Mucosa of rectum (tissue), 2 donors: Measurements from ENCODE around the gene CCS.
"Not testable (repeated sequence)": the region's sequence is repeated elsewhere in the genome, so short reads cannot be mapped to it uniquely, and the experiment has no call there.

Source experiments
- H3K27ac ChIP-seq, 2 donors: one replicate each; pipeline ENCODE4 v1.7.0; 2013; ENCODE audit warnings: inconsistent platforms in 2 of 2, low read depth in 2 of 2, low read length in 2 of 2
- H3K27me3 ChIP-seq, 2 donors: one replicate each; pipeline ENCODE4 v1.7.0; 2013; ENCODE audit warnings: low read length in 2 of 2; ENCODE audit not compliant: control insufficient read depth in 2 of 2, insufficient read depth in 2 of 2
- H3K36me3 ChIP-seq, 2 donors: one replicate each; pipeline ENCODE4 v1.7.0; 2013; ENCODE audit warnings: low read length in 2 of 2; ENCODE audit not compliant: control insufficient read depth in 2 of 2, insufficient read depth in 2 of 2
- H3K4me1 ChIP-seq, 2 donors: one replicate each; pipeline ENCODE4 v1.7.0; 2013; ENCODE audit warnings: low read length in 2 of 2, mild to moderate bottlenecking in 1 of 2; ENCODE audit not compliant: control insufficient read depth in 2 of 2, insufficient read depth in 2 of 2
- H3K4me3 ChIP-seq, 2 donors: one replicate each; pipeline ENCODE4 v1.7.0; 2013; ENCODE audit warnings: low read length in 2 of 2
- H3K9ac ChIP-seq, 2 donors: one replicate each; pipeline ENCODE4 v1.7.0; 2013; ENCODE audit warnings: low read length in 2 of 2, low read depth in 1 of 2, mild to moderate bottlenecking in 1 of 2
- H3K9me3 ChIP-seq, 2 donors: one replicate each; pipeline ENCODE4 v1.7.0; 2013; ENCODE audit warnings: low read length in 2 of 2; ENCODE audit not compliant: control insufficient read depth in 2 of 2
- donor health status: healthy.
- donor health status: Normal muscosa, but diverticular disease.

The CCS gene

DNA sequence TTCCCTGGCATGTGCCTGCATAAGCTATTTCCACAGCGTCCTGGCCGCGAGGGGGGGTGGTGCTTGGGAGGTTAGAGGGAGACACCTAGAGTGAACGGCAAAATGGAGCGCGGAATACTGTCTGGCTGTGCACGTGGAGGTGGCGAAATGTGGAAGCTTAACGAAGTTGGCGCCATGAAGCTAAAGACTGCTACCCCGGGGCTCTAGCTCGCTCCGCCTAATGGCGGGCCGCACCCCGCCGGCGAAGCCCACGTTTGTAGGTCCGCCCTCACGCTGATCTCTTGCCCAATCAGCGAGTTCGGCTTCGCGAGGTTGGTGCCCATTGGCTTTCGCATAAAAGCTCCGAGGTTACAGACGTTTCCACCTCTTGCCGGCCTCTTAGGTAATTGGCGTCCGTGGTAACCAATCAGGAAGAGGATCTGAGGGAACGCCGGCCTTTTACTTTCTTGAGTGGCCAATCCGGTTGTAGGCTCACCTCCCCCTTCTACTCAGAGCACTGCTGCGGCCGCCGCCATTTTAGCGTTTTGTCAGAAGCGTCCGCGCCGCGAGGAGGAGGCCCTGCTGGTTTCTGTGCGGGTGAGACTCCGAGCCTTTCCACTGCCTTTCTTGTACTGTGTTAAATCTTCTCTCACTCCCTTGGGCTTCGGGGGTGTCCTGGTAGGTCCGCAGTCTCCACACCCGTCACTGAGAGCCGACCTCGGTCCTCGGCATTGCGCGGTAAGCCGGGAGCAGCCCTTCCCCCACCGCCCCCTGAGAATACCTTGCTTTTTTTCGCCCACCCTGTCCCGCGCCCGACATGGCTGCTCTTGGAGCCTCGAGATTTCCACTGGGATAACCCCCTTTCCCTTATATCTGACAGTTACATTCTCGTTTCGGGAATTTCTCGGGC is 45.4 kb downstream of the CCS start, which contains the start of gene RBM4:
Gene RBM4 (plus strand): TSS at position 527 of the 889 bp plus-strand sequence. CDS start 1,009 bp downstream, outside the sequence.
- Histone ChIP-seq H3K27me3 (no peaks in the 10 kb centered on the region), H3K9ac (peak within 1 kb of the TSS; percentile 94 to 95), H3K4me3 (peak within 1 kb of the TSS; percentile 85 to 99), H3K9me3 (no peaks in the 10 kb centered on the region), H3K27ac (peak within 1 kb of the TSS; percentile 90 to 95), H3K4me1 (peaks cover 34 to 46% of the 10 kb centered on the region in 2 donors), H3K36me3 (peaks cover 24 to 27% of the 10 kb centered on the region in 2 donors)

DNA sequence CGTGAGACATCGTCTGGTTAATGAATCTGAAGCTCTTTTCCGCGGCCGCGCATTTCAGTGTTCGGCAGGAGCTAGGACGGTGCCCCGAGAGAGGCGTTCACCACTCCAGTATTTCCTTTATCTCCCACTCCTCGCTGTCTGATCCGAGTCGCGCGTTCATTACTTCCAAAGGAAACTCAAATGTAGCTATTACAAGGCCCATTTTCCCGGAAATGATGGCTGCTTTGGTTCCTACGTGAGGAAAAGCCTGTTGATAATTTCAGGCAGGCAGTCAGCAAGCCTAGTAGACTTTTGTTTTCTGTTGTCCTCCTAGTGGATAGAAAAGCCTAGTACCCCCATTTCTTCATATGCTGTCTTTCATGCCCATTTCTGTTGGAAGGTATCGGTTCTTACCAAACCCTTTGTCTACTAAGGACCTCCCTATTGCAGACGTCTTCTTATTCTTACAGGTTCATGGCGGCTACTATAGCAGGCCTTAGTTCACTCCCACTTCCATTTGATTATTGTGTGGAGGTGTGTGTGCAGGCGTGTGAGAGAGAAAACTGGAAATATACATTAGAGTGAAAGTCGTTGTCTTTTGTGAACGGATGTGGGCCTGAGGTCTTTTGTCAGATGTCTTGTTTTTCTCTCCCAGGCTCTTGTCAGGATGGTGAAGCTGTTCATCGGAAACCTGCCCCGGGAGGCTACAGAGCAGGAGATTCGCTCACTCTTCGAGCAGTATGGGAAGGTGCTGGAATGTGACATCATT is 46.3 kb downstream of the CCS start:
- Histone ChIP-seq H3K4me3 (peak overlapping the region; percentile 85 to 99), H3K36me3 (peaks cover 32 to 35% of the 10 kb centered on the region in 2 donors), H3K4me1 (peaks cover 40 to 52% of the 10 kb centered on the region in 2 donors), H3K9me3 (no peaks in the 10 kb centered on the region), H3K9ac (peak overlapping the region; percentile 94 to 95), H3K27me3 (no peaks in the 10 kb centered on the region), H3K27ac (peak overlapping the region; percentile 90 to 95)

- not testable (repeated sequence) for H3K27ac ChIP-seq, H3K9me3 ChIP-seq, H3K9ac ChIP-seq, H3K27me3 ChIP-seq
- peaks cover 42 to 52% of the 10 kb centered on the region in 2 donors for H3K4me1 ChIP-seq
- peaks cover 38 to 40% of the 10 kb centered on the region in 2 donors for H3K36me3 ChIP-seq
- peak overlapping the region in 1 of 2 donors; percentile 85 for H3K4me3 ChIP-seq
These were observed 46.9 kb downstream of the CCS start for GRCh38 chr11:66639814-66640340.

GRCh38 chr11:66641834-66642233 is 48.8 kb downstream of the CCS start:
- Histone ChIP-seq H3K9ac (no peak overlapping the region), H3K36me3 (peaks cover 58 to 59% of the 10 kb centered on the region in 2 donors), H3K27me3 (no peaks in the 10 kb centered on the region), H3K27ac (no peak overlapping the region), H3K4me1 (peaks cover 43 to 52% of the 10 kb centered on the region in 2 donors), H3K4me3 (peak overlapping the region; percentile 35 to 85), H3K9me3 (no peaks in the 10 kb centered on the region)

DNA sequence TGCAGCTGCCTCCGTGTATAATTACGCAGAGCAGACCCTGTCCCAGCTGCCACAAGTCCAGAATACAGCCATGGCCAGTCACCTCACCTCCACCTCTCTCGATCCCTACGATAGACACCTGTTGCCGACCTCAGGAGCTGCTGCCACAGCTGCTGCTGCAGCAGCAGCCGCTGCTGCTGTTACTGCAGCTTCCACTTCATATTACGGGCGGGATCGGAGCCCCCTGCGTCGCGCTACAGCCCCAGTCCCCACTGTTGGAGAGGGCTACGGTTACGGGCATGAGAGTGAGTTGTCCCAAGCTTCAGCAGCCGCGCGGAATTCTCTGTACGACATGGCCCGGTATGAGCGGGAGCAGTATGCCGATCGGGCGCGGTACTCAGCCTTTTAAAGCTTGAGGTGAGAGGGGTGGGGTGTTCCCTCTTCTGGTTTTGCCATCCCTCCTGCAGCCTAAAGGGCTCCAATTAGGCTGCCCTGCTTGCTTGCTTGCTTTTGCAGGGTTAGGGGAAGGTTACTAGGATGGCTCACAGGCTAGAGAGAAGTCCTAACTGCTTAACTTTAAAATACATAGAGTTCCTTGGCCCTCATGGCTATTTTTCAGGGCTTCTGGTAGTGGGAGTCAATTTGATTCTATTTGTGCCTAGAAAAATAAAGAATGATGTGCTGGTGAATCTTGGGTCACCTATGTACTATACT is 50.9 kb downstream of the CCS start:
- Histone ChIP-seq H3K4me1 (peaks cover 37 to 42% of the 10 kb centered on the region in 2 donors), H3K4me3 (no peak overlapping the region)

GRCh38 chr11:66646828-66647227 is 53.8 kb downstream of the CCS start:
- peaks cover 60 to 67% of the 10 kb centered on the region in 2 donors for H3K36me3 ChIP-seq
- no peak overlapping the region for H3K27ac ChIP-seq
- H3K9ac ChIP-seq, result no peak overlapping the region
- H3K4me3 ChIP-seq, result no peak overlapping the region
- H3K9me3 ChIP-seq, result no peaks in the 10 kb centered on the region
- H3K27me3 ChIP-seq, result no peaks in the 10 kb centered on the region
- H3K4me1 ChIP-seq, result peaks cover 16 to 17% of the 10 kb centered on the region in 2 donors

More for the DNA sequence above, 50.9 kb downstream of the CCS start:
- peaks cover 66 to 68% of the 10 kb centered on the region in 2 donors for H3K36me3 ChIP-seq
- H3K27ac ChIP-seq, result no peak overlapping the region
- no peaks in the 10 kb centered on the region for H3K27me3 ChIP-seq
- no peaks in the 10 kb centered on the region for H3K9me3 ChIP-seq
- no peak overlapping the region for H3K9ac ChIP-seq

GRCh38 chr11:66649903-66650302 is 56.9 kb downstream of the CCS start:
- Histone ChIP-seq H3K4me3 (no peak overlapping the region), H3K27me3 (no peaks in the 10 kb centered on the region), H3K9ac (no peak overlapping the region), H3K36me3 (peaks cover 42 to 50% of the 10 kb centered on the region in 2 donors), H3K4me1 (peaks cover 0 to under 1% of the 10 kb centered on the region in 2 donors), H3K9me3 (no peaks in the 10 kb centered on the region), H3K27ac (no peak overlapping the region)

- Histone ChIP-seq H3K4me1 (no peaks in the 10 kb centered on the region), H3K36me3 (peaks cover 31 to 39% of the 10 kb centered on the region in 2 donors), H3K9me3 (no peaks in the 10 kb centered on the region), H3K27ac (no peak overlapping the region), H3K4me3 (no peak overlapping the region), H3K27me3 (no peaks in the 10 kb centered on the region), H3K9ac (no peak overlapping the region)
These were observed 58.0 kb downstream of the CCS start for GRCh38 chr11:66651016-66651415.

- Histone ChIP-seq H3K36me3 (peaks cover 15 to 25% of the 10 kb centered on the region in 2 donors), H3K9me3 (no peaks in the 10 kb centered on the region)
These were observed 59.7 kb downstream of the CCS start for GRCh38 chr11:66652651-66653050.

More at GRCh38 chr11:66652651-66653050, 59.7 kb downstream of the CCS start:
- H3K9ac ChIP-seq, result no peak overlapping the region
- no peak overlapping the region for H3K4me3 ChIP-seq
- no peak overlapping the region for H3K27ac ChIP-seq
- no peaks in the 10 kb centered on the region for H3K27me3 ChIP-seq
- H3K4me1 ChIP-seq, result no peaks in the 10 kb centered on the region
